Gastrocnemius medialis (tissue), 4 donors: ENCODE data around the gene METTL16. TPM values are rescaled to one million over a fixed set of nuclear protein-coding genes. Genes with fewer than 3 reads are reported as not detected.

Experiments used
- ATAC-seq, 2 donors: fragments of 150-250 bp; one replicate each; pipeline ENCODE4 v1.9.1; 2016
- DNase-seq, 2 donors: peaks; one replicate each; pipeline ENCODE4 v3.0.0-alpha.2; 2019
- H3K27ac ChIP-seq, 4 donors: fragments of 200-600 bp; sonication (generic); 1 replicate in 1 of 4; 2 replicates in 3 of 4; pipeline ENCODE4 v1.5.1; 2016 to 2018; ENCODE audit warnings: mild to moderate bottlenecking in 2 of 4, moderate library complexity in 1 of 4
- H3K27me3 ChIP-seq, 3 donors: fragments of 200-600 bp; sonication (generic) in 2 of 3; 1 replicate in 1 of 3; 2 replicates in 2 of 3; pipeline versions ENCODE4 v1.5.1 to v1.6.0; 2016 to 2019; ENCODE audit warnings: mild to moderate bottlenecking in 1 of 3, moderate library complexity in 1 of 3
- H3K36me3 ChIP-seq, 2 donors: fragments of 200-600 bp; sonication (generic) in 1 of 2; one replicate each; pipeline ENCODE4 v1.5.1; 2017 to 2018
- H3K4me1 ChIP-seq, 2 donors: fragments of 200-600 bp; sonication (generic) in 1 of 2; one replicate each; pipeline ENCODE4 v1.5.1; 2016 to 2017; ENCODE audit warnings: mild to moderate bottlenecking in 2 of 2
- H3K4me3 ChIP-seq, 4 donors: fragments of 200-600 bp; sonication (generic) in 3 of 4; 1 replicate in 1 of 4; 2 replicates in 3 of 4; pipeline ENCODE4 v1.5.1; 2016 to 2019; ENCODE audit warnings: mild to moderate bottlenecking in 2 of 4
- H3K9me3 ChIP-seq, 3 donors: fragments of 200-600 bp; sonication (generic) in 2 of 3; 1 replicate in 1 of 3; 2 replicates in 2 of 3; pipeline ENCODE4 v1.5.1; 2016 to 2019
- POLR2A ChIP-seq, 2 donors: fragments of 450-650 bp; IDR thresholded peaks; one replicate each; pipeline ENCODE4 v1.6.1; 2017; ENCODE audit warnings: antibody characterized with exemption in 2 of 2, mild to moderate bottlenecking in 2 of 2, moderate library complexity in 2 of 2
- in situ Hi-C, 4 donors: fragments of 200-750 bp; cut with MboI; loops; one replicate each; pipeline versions ENCODE4 v1.15.0 to v1.8.0; 2017; ENCODE audit warnings: low sequenced_read_pairs in 4 of 4
- intact Hi-C: fragments of 100-400 bp; cut with DNase I; formaldehyde crosslinking; loops from one replicate; pipeline ENCODE4 v1.15.1; 2023; ENCODE audit warnings: low total_unique reads
- total RNA-seq, 4 donors: library from RNA; depleted of rRNA; stranded (reverse); fragments of >200 nt; gene quantifications; one replicate each; pipeline versions ENCODE4 v1.1.0 to v1.2.3, GENCODE V29; 2016
- TF ChIP-seq, protein P1 (sequence below), 5 experiments: fragments of 450-650 bp in 3 of 5; fragments of 200-600 bp in 2 of 5; sonication (generic) in 2 of 5; IDR thresholded peaks in 4 of 5; conservative IDR thresholded peaks in 1 of 5; 1 replicate in 4 of 5; 2 replicates in 1 of 5; pipeline ENCODE4 v1.5.1; 2016 to 2019; ENCODE audit warnings: antibody characterized with exemption in 5 of 5, mild to moderate bottlenecking in 3 of 5, moderate library complexity in 3 of 5

METTL16 gene
- total RNA-seq, 4 donors from 2014 or later = 18.2 to 59.7 (median 25.4) TPM

DNA sequence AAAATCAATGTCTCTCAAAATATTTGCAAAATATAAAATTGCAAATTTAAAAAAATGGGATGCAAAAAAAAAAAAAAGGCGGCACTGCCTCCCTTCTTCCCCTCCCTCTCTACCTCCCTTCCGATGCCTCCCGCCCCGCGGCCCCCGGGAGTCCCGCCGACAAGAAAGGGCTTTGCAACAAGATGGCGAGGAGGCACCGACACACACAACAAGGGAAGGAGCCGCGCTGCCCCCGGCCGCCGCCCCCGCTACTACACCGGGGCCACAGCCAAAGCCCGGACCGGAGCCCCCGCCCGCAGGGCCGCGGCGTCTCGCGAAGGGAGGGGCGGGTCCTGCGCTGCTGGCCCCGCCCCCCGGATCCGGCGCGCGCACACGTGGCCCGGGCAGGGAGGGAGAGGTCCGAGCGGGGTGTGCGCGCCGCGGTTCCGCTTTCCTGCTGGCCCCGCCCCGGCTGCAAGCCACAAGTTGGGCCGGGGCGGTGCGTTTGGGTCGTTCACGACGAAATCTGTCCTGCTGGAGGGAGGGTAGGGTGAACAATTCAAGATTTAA lies 110.7 kb downstream of the METTL16 start, which contains the start of gene MNT:
TSS of gene MNT (minus strand) at position 184 of the 549 bp plus-strand sequence. CDS start 348 bp downstream, outside the sequence.
- Histone ChIP-seq H3K27ac (peak within 1 kb of the TSS; percentile 97 to 99 (median 99)), H3K4me1 (peaks cover 57 to 63% of the 10 kb centered on the region in 2 donors), H3K27me3 (no peaks in the 10 kb centered on the region), H3K9me3 (no peaks in the 10 kb centered on the region), H3K4me3 (peak within 1 kb of the TSS; percentile 63 to 89 (median 85)), H3K36me3 (no peaks in the 10 kb centered on the region)
- peak; percentile 83 for TF ChIP-seq POLR2A (IDR thresholded peaks at IDR 0.05)
- TF ChIP-seq, protein P1, sequence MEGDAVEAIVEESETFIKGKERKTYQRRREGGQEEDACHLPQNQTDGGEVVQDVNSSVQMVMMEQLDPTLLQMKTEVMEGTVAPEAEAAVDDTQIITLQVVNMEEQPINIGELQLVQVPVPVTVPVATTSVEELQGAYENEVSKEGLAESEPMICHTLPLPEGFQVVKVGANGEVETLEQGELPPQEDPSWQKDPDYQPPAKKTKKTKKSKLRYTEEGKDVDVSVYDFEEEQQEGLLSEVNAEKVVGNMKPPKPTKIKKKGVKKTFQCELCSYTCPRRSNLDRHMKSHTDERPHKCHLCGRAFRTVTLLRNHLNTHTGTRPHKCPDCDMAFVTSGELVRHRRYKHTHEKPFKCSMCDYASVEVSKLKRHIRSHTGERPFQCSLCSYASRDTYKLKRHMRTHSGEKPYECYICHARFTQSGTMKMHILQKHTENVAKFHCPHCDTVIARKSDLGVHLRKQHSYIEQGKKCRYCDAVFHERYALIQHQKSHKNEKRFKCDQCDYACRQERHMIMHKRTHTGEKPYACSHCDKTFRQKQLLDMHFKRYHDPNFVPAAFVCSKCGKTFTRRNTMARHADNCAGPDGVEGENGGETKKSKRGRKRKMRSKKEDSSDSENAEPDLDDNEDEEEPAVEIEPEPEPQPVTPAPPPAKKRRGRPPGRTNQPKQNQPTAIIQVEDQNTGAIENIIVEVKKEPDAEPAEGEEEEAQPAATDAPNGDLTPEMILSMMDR (IDR thresholded peaks at IDR 0.05 in 4 of 5, conservative IDR thresholded peaks at IDR 0.05 in 1 of 5) = peak in 3 of 5 experiments; percentile 18 to 24 (median 22)
- ATAC-seq (peak; percentile 39 to 40), DNase-seq (peak; percentile 91 to 95)
- in situ Hi-C loops (loop anchor here in 1 of 4 donors (25.0 kb wide), 1 partner anchor 311 kb away; the partner anchor contains the start of gene CLUH), intact Hi-C loops (loop anchor here (1.0 to 10.0 kb wide), 6 partner anchors 9 to 684 kb away; partner anchors contain the start of genes CLUH, PAFAH1B1, SGSM2 and TSR1)

DNA sequence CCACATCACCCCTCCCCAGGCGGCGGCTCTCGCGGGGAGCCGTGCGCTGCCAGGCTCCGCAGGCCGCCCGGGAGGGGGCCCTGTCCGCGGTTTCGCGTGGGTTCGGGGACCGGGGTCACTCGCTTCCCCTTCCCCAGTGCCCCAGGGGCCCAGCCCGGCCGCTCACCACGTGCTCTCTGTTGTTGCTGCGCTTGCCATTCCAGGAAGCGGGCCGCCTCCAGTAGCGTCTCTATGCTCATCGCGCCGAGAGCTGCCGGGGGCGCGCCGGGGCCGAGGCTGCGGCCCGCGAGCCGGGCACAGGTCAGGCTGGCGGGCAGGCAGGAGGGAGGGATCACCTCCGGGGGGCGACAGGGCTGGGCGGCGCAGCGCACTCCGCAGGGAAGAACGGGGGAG lies 111.2 kb downstream of the METTL16 start:
- ATAC-seq (no peak), DNase-seq (no peak)
- no peaks in the 10 kb centered on the region for H3K36me3 ChIP-seq
- TF ChIP-seq POLR2A (IDR thresholded peaks at IDR 0.05) = no peak
- TF ChIP-seq, protein P1 (IDR thresholded peaks at IDR 0.05 in 4 of 5, conservative IDR thresholded peaks at IDR 0.05 in 1 of 5) = no peak
- peak overlapping the region; percentile 97 to 99 (median 99) for H3K27ac ChIP-seq
- in situ Hi-C loops (loop anchor here in 1 of 4 donors (25.0 kb wide), 1 partner anchor 312 kb away; the partner anchor contains the start of gene CLUH), intact Hi-C loops (loop anchor here (2.0 to 10.0 kb wide), 5 partner anchors 63 to 684 kb away; partner anchors contain the start of genes CLUH, PAFAH1B1, SGSM2 and TSR1)
- peaks cover 57 to 63% of the 10 kb centered on the region in 2 donors for H3K4me1 ChIP-seq
- H3K27me3 ChIP-seq = no peaks in the 10 kb centered on the region
- H3K9me3 ChIP-seq = no peaks in the 10 kb centered on the region
- H3K4me3 ChIP-seq = peak overlapping the region; percentile 63 to 89 (median 85)

DNA sequence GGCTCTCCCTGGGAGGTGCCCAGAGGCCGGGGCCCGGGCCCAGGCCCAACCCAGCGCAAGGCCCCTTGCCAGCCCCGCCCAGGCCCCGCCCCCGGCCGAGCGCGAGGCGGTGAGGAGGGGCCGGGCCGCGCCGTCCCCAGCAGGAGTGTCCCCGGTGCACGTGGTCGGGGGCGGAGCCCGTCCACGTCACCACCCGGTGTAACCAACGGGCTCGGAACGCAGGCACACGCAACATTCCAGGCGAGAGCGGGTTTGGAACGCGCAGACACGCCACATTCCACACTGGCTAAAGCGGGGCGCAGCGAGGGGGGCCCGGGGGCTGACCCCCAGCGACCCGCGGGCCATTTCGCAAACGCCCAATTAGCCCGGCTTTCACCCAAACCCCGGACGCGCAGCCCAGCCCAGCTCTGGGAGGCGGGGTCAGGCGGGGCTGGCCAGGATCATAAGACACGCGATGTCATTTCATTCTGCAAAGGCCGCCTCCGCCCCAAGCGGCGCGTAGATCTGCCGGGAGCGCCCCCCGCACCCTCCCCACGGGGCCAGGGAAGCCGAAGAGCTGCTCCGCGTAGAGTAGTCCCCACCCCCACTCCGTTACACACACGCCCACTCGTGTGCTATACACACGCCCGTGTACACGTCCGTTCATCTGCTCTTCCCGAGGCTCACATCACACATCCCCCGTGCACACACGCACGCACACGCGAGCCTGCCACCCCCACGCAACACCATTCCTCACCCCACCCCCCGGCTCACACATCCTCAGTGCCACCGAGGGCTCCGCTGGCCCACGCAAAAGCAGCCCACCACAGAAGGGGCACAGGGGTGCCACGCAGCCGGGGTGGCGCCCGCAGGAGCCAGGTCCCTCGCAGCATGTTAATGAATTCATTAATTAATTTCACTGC lies 111.9 kb downstream of the METTL16 start:
- in situ Hi-C loops = loop anchor here in 1 of 4 donors (25.0 kb wide), 1 partner anchor 312 kb away; the partner anchor contains the start of gene CLUH
- ATAC-seq (peak; percentile 40 to 48), DNase-seq (peak; percentile 92 to 97)
- Histone ChIP-seq H3K4me3 (peak overlapping the region; percentile 63 to 89 (median 85)), H3K36me3 (no peaks in the 10 kb centered on the region), H3K27ac (peak overlapping the region; percentile 97 to 99 (median 99)), H3K9me3 (no peaks in the 10 kb centered on the region), H3K27me3 (no peaks in the 10 kb centered on the region), H3K4me1 (peaks cover 55 to 63% of the 10 kb centered on the region in 2 donors)
- TF ChIP-seq POLR2A (IDR thresholded peaks at IDR 0.05) = peak; percentile 96 to 98
- TF ChIP-seq, protein P1 (IDR thresholded peaks at IDR 0.05 in 4 of 5, conservative IDR thresholded peaks at IDR 0.05 in 1 of 5) = peak in 1 of 5 experiments; percentile 35
- intact Hi-C loops = loop anchor here (2.0 to 10.0 kb wide), 6 partner anchors 63 to 1965 kb away; partner anchors contain the start of genes CLUH, PAFAH1B1, SGSM2 and TSR1
